HTR-8/SVneo (cell line): Measurements from ENCODE around the gene CACNA2D2.

ENCODE experiments used
- DNase-seq: peaks from one replicate; pipeline ENCODE4 v3.0.0; 2011; ENCODE audit warnings: low spot score, mixed read lengths; ENCODE audit not compliant: insufficient read length
- FAIRE-seq: peaks from 2 replicates; lab custom pipeline; 2011; peaks lifted over from hg19 to GRCh38; lab: Jason Lieb, UNC

The CACNA2D2 gene

DNA sequence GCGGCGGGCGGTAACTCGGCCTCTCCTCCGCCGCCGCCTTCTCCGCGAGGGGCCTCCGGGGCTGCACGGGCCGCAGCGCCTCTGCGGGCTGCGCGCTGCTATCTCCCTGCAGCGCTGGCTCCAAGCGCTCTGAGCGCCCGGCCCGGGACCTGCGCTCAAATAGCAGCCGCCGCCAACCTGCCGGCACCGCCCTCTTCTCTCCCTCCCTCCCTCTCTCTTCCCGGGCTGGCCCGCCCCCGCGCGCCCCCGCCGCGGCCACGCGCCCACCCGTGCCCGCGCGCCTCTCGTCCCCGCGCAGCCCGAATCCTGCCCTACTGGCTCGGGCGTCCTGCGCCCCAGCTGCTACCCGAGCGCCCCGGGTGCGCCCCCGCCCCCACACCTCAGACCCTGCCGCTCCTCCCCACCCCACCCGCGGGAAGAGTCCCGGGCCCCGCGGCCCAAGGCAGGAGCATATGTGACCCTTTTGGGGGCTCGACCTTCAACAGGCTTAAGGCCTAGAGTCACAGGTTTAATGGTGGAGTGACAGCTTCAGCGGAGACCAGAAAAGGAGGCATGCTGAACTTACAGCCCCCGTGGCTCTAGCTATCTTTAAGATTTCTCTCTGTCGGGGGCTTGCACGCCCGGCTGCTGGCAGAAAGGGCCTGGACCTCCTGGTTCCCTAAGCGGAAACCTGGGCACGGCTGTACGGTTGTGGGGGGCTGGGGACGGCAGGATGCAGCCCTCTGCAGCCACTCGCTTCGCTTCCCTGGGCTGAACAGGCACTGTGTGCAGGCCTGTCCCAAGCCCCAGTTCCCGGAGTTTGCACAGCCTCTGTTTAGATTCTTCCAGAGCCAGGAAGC lies at the start of gene CACNA2D2:
Gene CACNA2D2, minus strand, starts transcription at position 131 of the 839 bp plus-strand sequence. CDS start 211 bp downstream, outside the sequence.
- FAIRE-seq (peak; percentile 84), DNase-seq (peak; percentile 68)

DNA sequence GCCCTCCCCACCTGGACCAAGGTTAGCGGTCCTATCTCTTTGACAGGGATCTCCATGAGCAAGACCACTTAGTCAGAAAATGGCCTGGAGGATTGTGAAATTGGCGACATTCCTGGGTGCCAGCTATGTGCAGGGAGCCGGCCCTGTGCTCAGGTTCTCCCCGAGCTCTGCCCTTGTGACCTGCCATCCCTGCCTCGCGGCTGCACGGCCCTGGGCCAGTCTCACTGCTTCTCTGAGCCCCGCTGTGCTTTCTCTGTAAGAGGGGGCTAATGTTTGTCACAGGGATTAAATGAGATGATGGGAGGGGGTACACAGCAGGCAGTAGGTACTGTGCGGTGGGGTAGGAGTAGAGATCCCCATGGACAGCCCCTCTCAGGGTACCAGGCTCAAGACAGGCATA lies 49.2 kb upstream of the CACNA2D2 start:
- DNase-seq (no peak), FAIRE-seq (no peak)

DNA sequence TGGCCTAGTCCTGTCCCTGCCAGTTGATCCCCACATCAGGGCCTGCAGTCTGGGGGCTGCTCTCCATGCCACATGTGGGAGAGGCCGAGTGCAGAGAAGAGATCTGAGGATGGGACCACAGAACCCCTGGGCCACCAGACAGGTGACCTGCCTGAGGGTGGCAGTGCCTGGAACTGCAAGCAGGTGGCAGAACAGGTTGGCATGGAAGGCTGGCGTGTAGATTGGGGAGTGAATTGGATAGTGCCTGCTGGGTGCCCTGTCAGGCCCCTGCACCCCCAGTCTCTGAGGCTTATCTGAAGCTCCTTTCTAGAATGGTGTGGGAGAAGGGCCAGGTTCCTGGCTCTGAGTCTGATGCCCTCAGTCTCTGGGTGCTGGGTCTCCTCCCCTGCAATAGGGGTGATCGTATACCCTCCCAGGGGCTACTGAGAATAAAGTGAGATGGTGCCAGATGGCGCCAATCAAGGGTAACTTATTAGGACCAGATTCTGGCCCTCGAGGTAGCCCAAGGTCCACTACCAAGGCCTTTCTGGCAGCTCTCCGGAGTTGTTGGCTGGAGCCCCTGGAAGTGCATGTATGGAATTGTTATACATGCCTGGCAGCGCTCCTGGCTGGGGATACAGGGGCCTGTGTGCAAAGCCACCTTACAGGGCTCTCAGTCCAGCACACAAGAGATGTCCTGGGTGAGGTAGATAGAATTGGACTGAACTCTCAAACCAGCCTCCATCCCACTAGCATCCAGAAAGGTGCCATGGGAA lies 48.4 kb upstream of the CACNA2D2 start:
- FAIRE-seq (no peak), DNase-seq (no peak)

DNA sequence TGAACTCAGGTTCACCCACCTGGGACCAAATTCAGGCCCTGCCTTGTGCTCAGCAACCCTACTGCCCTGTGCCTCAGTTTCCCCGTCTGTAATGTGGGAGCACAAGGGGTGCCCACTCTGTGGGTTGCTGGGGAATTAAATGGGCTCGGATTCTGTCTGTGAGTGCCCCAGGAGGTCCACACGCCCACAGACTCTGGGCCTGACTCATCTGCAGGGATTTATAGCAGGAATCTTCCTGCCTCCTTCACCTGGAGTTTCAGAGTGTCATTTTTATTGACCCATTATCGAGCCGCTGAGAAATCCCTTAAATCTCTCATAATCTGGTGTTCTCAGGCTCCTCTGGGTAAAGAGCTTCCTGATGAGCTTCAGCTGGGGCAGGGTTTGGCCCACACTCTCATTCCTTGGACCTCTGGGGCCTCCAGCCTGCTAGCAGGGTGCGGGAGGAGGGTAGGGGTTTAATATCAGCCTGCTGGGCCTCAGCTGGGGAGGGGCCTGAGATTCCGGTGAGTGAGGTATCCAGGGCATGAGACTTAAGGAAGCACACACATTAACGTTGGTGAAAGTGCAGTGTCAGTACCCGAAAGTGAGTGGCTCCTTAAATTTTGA lies 47.7 kb upstream of the CACNA2D2 start:
- no peak for FAIRE-seq
- no peak for DNase-seq

DNA sequence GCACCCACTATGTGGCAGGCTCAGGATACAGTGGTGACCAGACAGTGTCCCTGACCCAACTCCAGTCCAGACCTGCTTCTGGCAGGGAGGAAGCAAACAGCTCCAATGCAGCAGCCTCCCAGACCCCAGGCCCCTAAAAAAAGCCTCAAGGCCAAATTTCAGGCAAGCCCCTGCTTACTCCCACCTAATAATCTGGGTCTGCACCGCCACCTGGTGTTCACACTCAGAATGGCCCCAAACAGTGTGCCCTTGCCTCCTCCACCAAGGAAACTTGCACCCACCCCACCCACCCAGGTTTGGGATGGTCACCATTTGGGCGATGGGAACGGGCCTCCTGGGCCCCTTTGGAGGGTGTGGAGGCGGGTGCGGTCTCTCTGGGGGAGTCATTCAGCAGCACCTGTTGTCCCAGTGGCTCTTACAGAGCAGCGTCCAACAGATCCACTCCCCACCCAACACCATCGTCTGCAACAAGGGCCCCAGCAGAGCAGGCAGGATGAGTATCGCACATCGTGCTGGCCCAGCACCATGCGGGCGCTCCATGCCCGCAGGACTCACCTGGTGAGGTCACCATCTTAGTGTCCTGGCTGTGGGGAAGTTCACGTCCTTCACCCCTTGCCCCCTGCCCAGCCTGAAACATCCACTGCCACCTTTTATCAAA lies 46.8 kb upstream of the CACNA2D2 start:
- peak; percentile 66 for DNase-seq
- peak; percentile 38 for FAIRE-seq

DNA sequence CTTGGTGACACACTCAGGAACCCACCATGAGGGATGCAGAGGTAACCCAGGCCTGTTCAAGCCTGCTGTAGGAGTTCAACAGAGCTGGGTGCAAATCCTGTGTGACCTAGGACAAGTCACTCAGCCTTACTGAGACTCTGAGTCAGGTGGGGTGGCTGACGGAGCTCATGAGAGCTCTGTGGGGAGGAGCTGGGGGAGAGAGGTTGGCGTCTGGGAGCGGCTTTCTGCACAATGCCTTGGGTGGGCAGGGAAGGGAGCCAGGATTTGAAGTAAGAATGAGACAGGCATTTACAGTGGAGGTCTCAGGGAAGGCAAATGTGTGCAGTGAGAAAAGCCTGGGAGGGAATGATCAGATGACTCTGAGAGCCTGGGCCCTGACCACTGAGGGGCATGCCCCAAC lies 45.8 kb upstream of the CACNA2D2 start:
- FAIRE-seq (no peak), DNase-seq (no peak)

DNA sequence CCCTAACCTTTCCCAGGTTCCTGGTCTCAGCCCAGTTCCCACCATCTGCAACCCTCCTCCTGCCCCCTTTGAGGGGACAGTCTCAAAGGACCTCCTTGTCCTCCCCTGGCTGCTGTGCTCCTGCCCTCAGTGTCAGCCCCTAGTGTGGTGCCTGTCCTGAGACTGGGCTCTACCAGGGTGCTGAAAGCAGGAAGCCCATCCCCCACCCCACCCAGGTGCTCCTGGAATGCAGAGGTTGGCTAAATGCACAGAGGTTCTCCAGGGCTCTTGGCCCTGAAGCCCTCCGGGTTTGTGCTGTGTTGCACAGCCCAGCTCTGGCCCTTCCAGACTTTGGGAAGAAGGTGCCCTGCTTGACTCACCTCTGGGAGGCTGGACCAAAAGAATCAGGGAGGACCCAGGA lies 42.3 kb upstream of the CACNA2D2 start:
- no peak for FAIRE-seq
- no peak for DNase-seq

DNA sequence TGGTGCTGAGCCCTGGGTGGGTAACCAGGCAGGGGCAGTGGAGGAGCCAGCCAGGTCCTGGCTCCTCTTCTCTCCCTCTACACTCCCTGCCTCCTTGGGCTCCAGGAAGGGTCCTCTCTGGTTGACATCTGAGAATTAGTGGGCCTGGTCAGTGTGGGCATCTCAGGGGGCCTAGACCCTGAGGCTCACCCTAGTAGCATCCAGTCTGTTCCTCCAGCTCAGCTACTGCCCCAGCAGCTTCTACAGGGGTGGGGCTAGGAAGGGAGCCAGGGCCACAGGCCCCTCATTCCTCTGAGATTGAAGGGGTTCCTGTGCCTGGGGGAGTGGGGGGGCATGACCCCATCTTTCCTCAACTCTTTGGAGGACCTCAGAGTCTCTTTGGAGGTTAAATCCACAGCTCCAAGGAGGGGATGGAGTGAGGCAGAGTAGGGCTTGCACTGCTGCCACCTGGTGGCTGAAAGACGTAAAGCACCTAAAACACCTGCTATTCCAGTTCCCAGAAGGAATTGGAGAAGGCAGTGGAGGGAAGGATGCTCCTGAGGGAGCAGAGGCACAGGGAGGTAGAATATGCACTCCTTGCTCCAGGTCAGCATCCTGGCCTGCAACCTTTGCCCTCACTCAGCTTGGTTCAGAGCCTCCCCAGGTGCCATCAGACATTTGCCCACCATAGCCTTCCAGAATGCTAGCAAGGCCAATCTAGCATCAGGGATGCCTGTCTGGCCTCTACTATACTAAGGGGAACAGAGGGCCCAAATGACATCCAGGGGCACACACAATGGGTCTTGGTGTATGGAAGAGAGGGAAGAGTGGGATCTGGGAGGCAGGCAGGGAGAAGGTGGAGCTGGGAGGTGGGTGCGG lies 39.0 kb upstream of the CACNA2D2 start:
- FAIRE-seq (peak; percentile 72), DNase-seq (peak; percentile 91)

DNA sequence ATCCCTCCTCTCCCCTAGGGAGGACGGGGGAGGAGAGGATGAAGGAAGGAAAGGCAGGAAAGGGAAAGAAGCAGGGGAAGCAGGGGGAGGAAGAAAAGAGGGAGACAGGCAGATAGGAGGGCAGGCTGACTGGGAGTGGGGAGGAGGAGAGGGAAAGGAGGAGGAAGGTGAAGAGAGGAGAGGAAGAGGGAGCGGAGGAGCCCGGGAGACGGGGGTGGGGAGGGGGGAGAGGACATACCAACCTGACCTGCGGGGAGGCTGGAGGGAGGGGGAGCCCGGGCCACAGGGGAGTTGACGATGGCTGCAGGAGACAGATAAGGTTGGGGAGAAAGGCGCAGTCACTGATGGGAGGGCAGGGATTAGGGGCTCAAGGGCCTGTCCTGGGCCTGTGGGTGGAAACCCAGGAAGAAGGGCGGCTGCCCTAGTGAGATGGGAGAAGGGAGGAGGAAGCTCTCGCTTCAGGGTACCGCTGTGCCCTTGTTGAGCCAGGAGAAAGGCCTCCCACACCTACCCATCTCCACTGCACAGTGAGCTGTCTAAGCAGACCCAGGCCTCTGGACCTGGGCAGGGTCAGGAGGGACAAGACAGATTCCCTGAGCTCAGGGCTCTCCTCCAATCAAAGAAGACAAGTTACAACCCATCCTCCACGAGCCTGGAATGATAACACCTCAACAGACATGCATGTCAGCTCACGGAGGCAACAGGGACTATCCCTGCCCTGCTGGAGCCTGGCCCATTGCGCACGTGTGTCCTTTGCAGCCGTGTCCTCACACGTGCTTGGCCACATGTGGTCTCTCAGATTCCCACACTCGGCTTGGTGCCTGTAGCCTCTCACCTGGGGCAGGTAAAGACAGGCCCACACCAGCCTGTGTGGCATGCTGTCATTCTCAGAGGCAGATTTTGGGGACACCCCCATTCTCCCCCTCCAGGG lies 36.2 kb upstream of the CACNA2D2 start:
- no peak for FAIRE-seq
- DNase-seq, result no peak

DNA sequence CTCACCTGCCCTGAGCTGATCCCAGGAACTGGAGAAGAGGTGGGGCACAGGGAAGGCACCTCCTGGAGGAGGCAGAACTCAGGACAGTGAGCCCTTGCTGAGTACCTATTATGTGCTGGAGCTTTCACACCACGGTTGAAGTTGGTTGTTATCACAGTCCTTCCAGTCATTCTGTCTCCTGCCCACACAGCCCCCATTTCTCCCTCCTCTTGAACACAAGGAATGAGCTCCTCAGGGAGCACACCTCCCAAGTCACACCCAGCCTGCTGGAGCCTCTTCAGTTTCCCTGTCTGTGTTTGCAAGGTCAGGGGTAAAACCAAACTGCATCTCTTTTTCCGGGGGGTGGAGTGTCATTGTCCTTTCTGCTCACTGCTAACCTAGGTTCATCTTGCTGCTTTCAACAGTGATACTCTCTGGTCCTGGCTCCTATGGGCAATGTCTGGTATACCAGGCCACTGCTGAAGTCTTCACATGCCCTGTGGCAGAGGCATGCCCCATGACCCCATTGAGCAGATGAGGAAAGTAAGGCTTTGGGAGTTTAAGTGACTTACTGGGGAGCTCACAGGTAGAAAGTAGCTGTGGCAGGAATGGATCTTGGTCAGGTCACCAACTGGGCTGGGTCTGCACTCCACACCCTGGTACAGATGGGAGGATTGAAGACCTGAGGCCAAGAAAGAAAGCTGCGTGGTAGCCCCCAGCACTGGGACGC lies 34.1 kb upstream of the CACNA2D2 start:
- no peak for DNase-seq
- no peak for FAIRE-seq

DNA sequence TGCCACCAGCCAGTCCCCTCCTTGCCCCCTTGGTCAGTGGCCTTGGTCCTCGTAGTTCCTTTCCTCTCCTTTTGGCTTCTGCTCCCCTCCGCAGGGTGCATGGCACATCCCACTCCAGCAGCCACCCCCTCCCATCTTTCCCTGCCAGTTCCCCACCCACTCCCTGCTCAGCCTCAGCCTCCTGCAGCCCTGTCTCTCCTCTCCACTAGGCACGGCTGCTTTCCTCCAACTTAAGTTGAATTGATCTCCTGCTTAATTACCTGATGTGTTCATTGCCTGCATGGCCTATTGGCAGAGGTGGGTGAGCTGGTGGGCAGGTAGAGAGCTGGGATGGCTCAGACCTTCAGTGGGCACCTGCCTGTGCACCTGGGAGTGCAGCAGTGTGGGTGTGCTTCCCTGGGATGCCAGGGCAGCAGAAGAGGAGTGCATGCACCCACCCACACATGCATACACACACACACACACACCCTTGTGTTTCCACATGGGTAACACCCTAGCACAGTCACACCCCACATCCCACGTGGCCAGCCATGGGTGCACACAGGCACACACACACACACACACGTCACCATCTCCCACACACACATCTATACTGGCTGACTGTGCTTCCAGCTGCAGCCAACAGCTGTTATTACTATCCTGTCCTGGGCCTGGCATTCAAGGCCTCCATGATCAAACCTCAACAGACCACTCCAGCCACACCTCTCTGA lies 33.2 kb upstream of the CACNA2D2 start:
- FAIRE-seq (peak; percentile 9), DNase-seq (no peak)

DNA sequence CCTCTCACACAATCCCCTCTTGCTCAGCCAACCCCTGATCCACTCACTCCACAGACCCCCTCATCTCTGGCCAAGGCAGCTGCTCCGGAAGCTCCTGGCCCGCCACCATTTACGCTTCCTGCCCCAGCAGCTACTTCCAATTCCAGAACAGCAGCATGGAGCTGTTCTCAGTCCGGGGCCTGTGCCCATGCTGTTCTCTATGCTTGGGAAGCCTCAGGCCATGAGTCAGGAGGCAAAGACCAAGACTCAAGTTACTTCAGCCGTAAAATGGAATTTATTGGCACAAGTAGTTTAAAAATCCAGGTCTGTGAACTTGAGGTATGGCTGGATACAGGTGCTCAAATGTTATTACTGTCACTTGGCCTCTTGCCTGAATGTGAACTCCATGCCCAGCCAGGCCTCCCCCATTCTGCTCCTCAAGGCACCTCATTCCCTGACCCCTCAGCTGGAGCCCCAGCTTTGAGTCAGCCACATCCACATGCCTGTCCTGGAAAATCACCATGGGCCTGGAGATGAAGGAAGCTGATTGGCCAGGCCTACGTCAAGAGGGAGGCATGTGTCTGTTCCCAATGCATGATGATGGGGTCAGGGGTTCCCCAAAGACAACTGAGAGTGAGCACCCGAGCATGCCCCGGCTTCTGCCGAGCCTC lies 31.4 kb upstream of the CACNA2D2 start:
- DNase-seq (no peak), FAIRE-seq (no peak)

DNA sequence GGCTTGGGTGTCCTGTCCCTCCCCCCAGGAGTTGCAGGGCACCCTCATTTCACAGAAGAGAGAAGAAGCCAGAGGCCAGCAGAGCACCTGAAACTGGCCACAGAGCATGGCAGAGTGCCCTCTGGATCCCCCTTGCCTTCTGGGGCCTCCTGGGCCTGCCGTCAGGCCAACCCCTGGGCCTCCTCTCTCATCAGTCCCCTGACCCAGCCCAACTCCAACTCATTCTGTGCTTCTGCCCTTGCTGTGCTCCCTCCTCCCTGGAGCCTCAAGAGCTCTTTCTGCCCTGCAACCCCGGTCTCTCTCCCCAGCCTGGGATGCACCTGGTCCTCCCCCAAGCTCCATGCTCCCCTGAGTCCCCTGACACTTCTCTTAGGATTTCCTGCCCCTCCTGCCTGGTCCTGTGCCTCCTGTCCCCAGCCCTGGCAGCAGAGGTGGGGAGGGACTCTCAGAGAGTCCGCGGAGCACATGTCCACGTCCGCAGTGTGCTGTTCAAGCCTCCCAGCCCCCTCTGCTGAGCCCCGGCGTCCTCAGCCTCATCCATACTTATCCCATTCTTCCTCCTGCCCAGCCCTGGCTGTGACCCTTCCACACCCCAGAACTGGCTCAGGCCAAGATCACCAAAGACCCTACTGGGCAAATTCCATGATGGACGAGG lies 30.5 kb upstream of the CACNA2D2 start:
- no peak for FAIRE-seq
- no peak for DNase-seq

DNA sequence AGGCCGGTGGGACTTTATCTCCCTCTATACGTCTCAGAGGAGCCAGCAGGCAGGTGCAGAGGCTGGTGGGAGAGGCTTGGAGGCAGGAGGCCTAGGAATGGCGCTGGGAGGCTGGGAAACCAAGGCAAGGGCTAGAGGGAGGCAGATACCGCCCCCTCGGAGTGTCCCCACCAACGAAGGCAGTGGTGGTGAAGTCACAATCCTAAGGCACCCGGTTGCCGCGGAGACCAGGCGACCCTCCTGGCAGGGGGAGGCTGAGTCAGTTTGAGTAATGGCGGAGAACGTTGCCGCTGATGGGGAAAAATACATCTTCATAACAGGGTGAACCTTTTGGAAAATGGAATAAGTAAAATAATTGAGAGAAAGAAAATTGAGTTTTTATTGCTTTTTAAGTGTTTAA lies 29.9 kb upstream of the CACNA2D2 start:
- DNase-seq (no peak), FAIRE-seq (no peak)

DNA sequence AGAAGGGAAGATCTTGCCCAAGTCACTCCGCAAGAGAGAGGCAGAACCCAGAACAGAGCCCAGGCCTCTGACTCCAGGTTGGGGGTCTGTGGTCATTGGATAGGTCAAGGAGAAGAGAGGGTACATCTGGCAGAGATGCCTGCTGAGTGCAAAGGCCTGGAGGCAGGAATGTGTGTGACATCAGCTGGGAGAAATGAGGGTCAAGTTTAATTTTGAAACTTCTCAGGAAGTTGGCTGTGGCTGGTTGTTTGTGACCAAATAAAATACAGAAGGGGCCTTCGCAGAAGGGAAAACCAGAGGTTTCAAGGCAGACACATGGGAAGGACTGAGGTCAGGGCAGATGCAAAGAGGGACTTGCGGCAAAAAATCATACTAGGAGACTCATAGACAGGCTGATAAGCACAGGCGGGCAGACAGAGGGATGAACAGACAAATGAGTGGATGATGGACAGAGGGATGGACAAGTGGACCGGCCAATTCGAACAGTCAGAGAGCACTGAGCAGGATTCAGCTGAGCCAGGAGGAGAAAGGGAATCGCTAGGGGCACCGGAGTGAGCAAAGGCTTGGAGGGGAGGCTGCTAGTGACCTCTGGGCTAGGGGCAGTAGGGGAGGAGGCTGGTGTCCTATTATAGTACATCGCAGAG lies 28.8 kb upstream of the CACNA2D2 start:
- FAIRE-seq (no peak), DNase-seq (no peak)

DNA sequence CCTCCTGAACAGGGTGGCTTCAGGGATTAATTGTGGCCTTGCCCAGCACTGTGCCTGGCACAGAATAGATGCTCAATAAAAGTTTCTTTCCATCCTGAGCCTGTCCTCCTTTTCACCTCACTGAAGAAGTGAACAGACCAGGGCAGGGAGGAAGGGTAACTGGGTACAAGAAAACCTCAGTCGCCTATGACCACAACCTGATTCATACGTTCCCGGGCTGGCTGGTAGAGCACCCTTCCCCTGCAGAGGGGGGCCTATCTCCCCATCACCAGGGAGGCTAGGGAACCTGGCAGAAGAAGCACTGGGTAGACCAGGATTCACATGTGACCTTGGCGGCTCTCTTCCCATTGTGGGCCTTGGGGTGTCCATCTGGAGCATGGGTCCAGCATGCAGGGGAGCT lies 27.8 kb upstream of the CACNA2D2 start:
- no peak for FAIRE-seq
- DNase-seq, result no peak
